Ovary (tissue), 9 donors: ENCODE measurements around the gene HERC6. TPM values are rescaled to one million over a fixed set of nuclear protein-coding genes. Genes with fewer than 3 reads are reported as not detected.

Experiments
- DNase-seq, 5 donors: peaks; one replicate each; pipeline ENCODE4 v3.0.0-alpha.2; 2019 to 2020
- H3K27ac ChIP-seq, 2 donors: fragments of 200-600 bp; one replicate each; pipeline versions ENCODE4 v1.5.1 to v1.8.0; 2019 to 2022
- H3K27me3 ChIP-seq: fragments of 200-600 bp; one replicate; pipeline ENCODE4 v1.8.0; 2022
- H3K36me3 ChIP-seq: fragments of 200-600 bp; sonication (generic); one replicate; pipeline ENCODE4 v1.5.1; 2019
- H3K4me1 ChIP-seq: one replicate; pipeline ENCODE4 v1.8.1; 2013; ENCODE audit warnings: mild to moderate bottlenecking, moderate library complexity; ENCODE audit not compliant: insufficient read depth
- H3K4me3 ChIP-seq: fragments of 200-600 bp; sonication (generic); one replicate; pipeline ENCODE4 v1.5.1; 2017
- H3K9me3 ChIP-seq, 2 donors: fragments of 200-600 bp in 1 of 2; sonication (generic) in 1 of 2; one replicate each; pipeline versions ENCODE4 v1.5.1 to v1.8.1; 2013 to 2019; ENCODE audit warnings: mild to moderate bottlenecking in 1 of 2, moderate library complexity in 1 of 2
- CTCF ChIP-seq, 3 donors: fragments of 450-650 bp in 2 of 3; fragments of 200-600 bp in 1 of 3; IDR thresholded peaks; one replicate each; pipeline versions ENCODE4 v1.5.1 to v1.8.0; 2016 to 2022; ENCODE audit warnings: antibody characterized with exemption in 3 of 3, mild to moderate bottlenecking in 1 of 3
- EP300 ChIP-seq: sonication (generic); formaldehyde crosslinking; IDR thresholded peaks from one replicate; pipeline ENCODE4 v1.6.1; 2017; ENCODE audit warnings: antibody characterized with exemption
- POLR2A ChIP-seq: fragments of 450-650 bp; IDR thresholded peaks from one replicate; pipeline ENCODE4 v1.6.1; 2017; ENCODE audit warnings: antibody characterized with exemption, mild to moderate bottlenecking, moderate library complexity
- WGBS, 3 donors: extraction: QIAGEN DNeasy Blood & Tissue Kit in 1 of 3; methylation state at CpG; one replicate each; pipeline versions ENCODE4 v1.1.5 to v1.1.7; 2013 to 2017; 5-methylcytosine and 5-hydroxymethylcytosine counted together
- intact Hi-C, 4 donors: fragments of 100-400 bp; cut with DNase I; formaldehyde crosslinking; loops; one replicate each; pipeline versions ENCODE4 v1.11.0 to v1.15.1; 2022 to 2023
- polyA plus RNA-seq, 2 donors: library from polyadenylated mRNA; stranded (reverse); fragments of 200-250 nt in 1 of 2; fragments of 350-450 nt in 1 of 2; fragmentation: Illumina TruSeq in 1 of 2; extraction: RNeasy Lipid Tissue Mini Kit (QIAGEN cat#74804) in 1 of 2; gene quantifications; one replicate each; pipeline ENCODE4 v1.2.3, GENCODE V29; 2013 to 2014
- total RNA-seq, 7 donors: library from RNA; depleted of rRNA in 2 of 7; stranded (reverse); fragments of >200 nt in 2 of 7; fragmentation: NEBNext Ultra II Directional in 3 of 7; extraction: Animal tissue kit (Norgen Biotek cat#: 25700) in 3 of 7; gene quantifications; one replicate each; pipeline versions ENCODE4 v1.1.0 to v1.2.4, GENCODE V29; 2016 to 2023
- donor health status: DM: no; HTN: no; CAD: no; lungs with moderate emphysema.
- donor health status: DM: no; HTN: no; CAD: no.
- donor health status: Bipolar disorder and iron deficiency.
- donor health status: DM: yes; HTN: yes; CAD: no.
- donor health status: DM: no; HTN: no; CAD: no.
- donor health status: DM: yes; HTN: yes; CAD: no.

The HERC6 gene
- total and polyA plus RNA-seq, 9 donors, result 9.1 to 24.5 (median 10.8) TPM

DNA sequence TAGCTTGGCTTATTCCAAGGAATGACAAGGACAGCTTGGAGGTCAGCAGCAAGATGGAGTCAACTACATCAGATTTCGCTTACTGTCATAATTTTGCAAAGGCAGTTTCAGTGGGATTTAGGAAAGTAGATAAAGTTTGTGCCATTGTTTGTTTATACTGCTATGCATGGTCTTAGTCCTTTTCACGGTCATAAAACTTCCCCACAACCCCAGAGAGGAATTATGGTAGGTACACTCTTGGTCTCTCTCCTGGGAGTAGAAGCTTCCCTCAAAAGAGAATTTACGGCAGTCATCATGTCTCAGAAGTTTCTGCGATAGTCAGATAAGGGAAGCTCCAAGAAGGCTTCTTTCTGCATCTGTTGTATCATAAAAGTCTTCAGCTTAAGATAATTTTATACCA is 27.9 kb upstream of the HERC6 start:
- TF ChIP-seq CTCF (IDR thresholded peaks at IDR 0.05) (no peak), POLR2A (no peak), EP300 (no peak)
- no peaks in the 10 kb centered on the region for H3K36me3 ChIP-seq
- 71 to 82% (median 78%) methylated on average over 4 of the region's 4 CpGs for WGBS, 3 donors
- H3K4me1 ChIP-seq, result no peaks in the 10 kb centered on the region
- H3K27me3 ChIP-seq, result no peaks in the 10 kb centered on the region
- no peaks in the 10 kb centered on the region for H3K9me3 ChIP-seq
- intact Hi-C loops, result no loop called here
- DNase-seq, result no peak
- no peak overlapping the region for H3K4me3 ChIP-seq
- no peak overlapping the region for H3K27ac ChIP-seq

GRCh38 chr4:88352062-88352740 is 26.5 kb upstream of the HERC6 start:
- TF ChIP-seq POLR2A, result no peak
- no peak for TF ChIP-seq EP300
- TF ChIP-seq CTCF (IDR thresholded peaks at IDR 0.05), result no peak
- WGBS, 3 donors, result 12 to 43% (median 22%) methylated on average over 3 of the region's 3 CpGs
- H3K4me1 ChIP-seq, result no peaks in the 10 kb centered on the region
- no peaks in the 10 kb centered on the region for H3K27me3 ChIP-seq
- no peak for DNase-seq
- no peak overlapping the region for H3K4me3 ChIP-seq
- H3K36me3 ChIP-seq, result no peaks in the 10 kb centered on the region
- intact Hi-C loops, result no loop called here
- no peaks in the 10 kb centered on the region for H3K9me3 ChIP-seq
- H3K27ac ChIP-seq, result no peak overlapping the region

- no peak for DNase-seq
- no peaks in the 10 kb centered on the region for H3K27me3 ChIP-seq
- intact Hi-C loops, result no loop called here
Observed at GRCh38 chr4:88353324-88353723, 25.3 kb upstream of the HERC6 start.

DNA sequence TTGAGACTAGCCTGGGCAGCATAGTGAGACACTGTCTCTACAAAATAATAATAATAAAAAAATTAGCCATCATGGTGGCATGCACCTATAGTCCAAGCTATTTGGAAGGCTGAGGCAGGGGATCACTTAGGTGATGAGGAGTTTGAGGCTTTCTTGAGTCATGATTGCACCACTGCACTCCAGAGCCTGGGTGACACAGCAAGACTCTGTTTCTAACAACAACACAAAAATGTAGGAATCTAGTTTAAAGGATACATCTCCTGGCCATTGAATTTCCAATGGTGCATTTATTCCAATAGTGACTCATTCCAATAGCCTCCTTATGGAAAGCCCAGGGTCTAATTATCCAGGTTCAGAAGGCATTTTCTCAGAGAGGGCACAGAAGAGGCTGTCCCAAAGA is 21.9 kb upstream of the HERC6 start:
- Histone ChIP-seq H3K4me3 (no peak overlapping the region), H3K27ac (no peak overlapping the region), H3K36me3 (no peaks in the 10 kb centered on the region), H3K27me3 (no peaks in the 10 kb centered on the region), H3K9me3 (no peaks in the 10 kb centered on the region), H3K4me1 (no peaks in the 10 kb centered on the region)
- no peak for DNase-seq
- intact Hi-C loops, result no loop called here
- TF ChIP-seq CTCF (IDR thresholded peaks at IDR 0.05) (no peak), EP300 (no peak), POLR2A (no peak)

More at GRCh38 chr4:88353324-88353723, 25.3 kb upstream of the HERC6 start:
- H3K27ac ChIP-seq, result no peak overlapping the region
- no peaks in the 10 kb centered on the region for H3K4me1 ChIP-seq
- TF ChIP-seq EP300, result no peak
- TF ChIP-seq CTCF (IDR thresholded peaks at IDR 0.05), result no peak
- no peak for TF ChIP-seq POLR2A
- no peaks in the 10 kb centered on the region for H3K9me3 ChIP-seq
- no peak overlapping the region for H3K4me3 ChIP-seq
- no peaks in the 10 kb centered on the region for H3K36me3 ChIP-seq
